SU-DHL-6 (cell line): ENCODE data around the gene MANEAL.

Experiments
- H2AFZ ChIP-seq: fragments of 200-600 bp; sonication (generic); 2 replicates; pipeline ENCODE4 v1.6.1; 2014; ENCODE audit warnings: low read depth, mild to moderate bottlenecking, moderate library complexity, mixed read lengths, antibody characterized with exemption, low read length; ENCODE audit not compliant: severe bottlenecking
- H3F3A ChIP-seq: fragments of 200-600 bp; shearing (Covaris generic); 2 replicates; pipeline ENCODE4 v1.6.0; 2016; ENCODE audit warnings: antibody characterized with exemption, mild to moderate bottlenecking; ENCODE audit not compliant: insufficient read depth
- H3K27ac ChIP-seq: fragments of 200-600 bp; sonication (generic); 2 replicates; pipeline ENCODE4 v1.5.1; 2016; ENCODE audit warnings: low read depth, mild to moderate bottlenecking, low read length, moderate library complexity, mixed read lengths
- H3K27me3 ChIP-seq: fragments of 200-600 bp; sonication (generic), shearing (Covaris generic); 2 replicates; pipeline ENCODE4 v1.6.0; 2014; ENCODE audit warnings: mild to moderate bottlenecking, low read length
- H3K36me3 ChIP-seq: fragments of 200-600 bp; sonication (generic); 2 replicates; pipeline ENCODE4 v1.6.1; 2014; ENCODE audit warnings: mild to moderate bottlenecking, low read length, mixed read lengths
- H3K4me2 ChIP-seq: fragments of 300-600, 200-600 bp; shearing (Covaris generic), sonication (generic); 2 replicates; pipeline ENCODE4 v1.6.0; 2014; ENCODE audit warnings: low read length, low read depth, mild to moderate bottlenecking; ENCODE audit not compliant: poor library complexity, severe bottlenecking
- H3K4me3 ChIP-seq: fragments of 200-600 bp; sonication (generic); 2 replicates; pipeline ENCODE4 v1.5.1; 2014; ENCODE audit warnings: antibody characterized with exemption, low read length, mild to moderate bottlenecking, mixed read lengths; ENCODE audit not compliant: insufficient read depth, poor library complexity, severe bottlenecking
- H3K79me2 ChIP-seq: fragments of 200-600 bp; sonication (generic); 2 replicates; pipeline ENCODE4 v1.6.1; 2014; ENCODE audit warnings: mild to moderate bottlenecking, low read length, moderate library complexity; ENCODE audit not compliant: insufficient read depth
- H3K9ac ChIP-seq: fragments of 200-600 bp; sonication (generic); 2 replicates; pipeline ENCODE4 v1.7.0; 2014; ENCODE audit warnings: mild to moderate bottlenecking, low read length
- H3K9me2 ChIP-seq: fragments of 200-600 bp; sonication (generic); replicated peaks from 2 replicates; pipeline ENCODE4 v1.6.1; 2014; ENCODE audit warnings: low read length; ENCODE audit not compliant: insufficient read depth
- H3K9me3 ChIP-seq: fragments of 200-600 bp; sonication (generic); 2 replicates; pipeline ENCODE4 v1.6.1; 2014; ENCODE audit warnings: low read length, mixed read lengths; ENCODE audit not compliant: insufficient read depth
- H4K20me1 ChIP-seq: fragments of 200-600 bp; sonication (generic); 2 replicates; pipeline ENCODE4 v1.6.1; 2014; ENCODE audit warnings: low read depth, mild to moderate bottlenecking, antibody characterized with exemption, low read length, moderate library complexity, mixed read lengths
- CTCF ChIP-seq: fragments of 200-600 bp; sonication (generic); IDR thresholded peaks from one replicate; pipeline ENCODE4 v1.5.1; 2017; ENCODE audit warnings: antibody characterized with exemption, mild to moderate bottlenecking, low read length, moderate library complexity; ENCODE audit not compliant: insufficient read depth, poor library complexity, severe bottlenecking
- EZH2phosphoT487 ChIP-seq: fragments of 200-600 bp; sonication (generic), shearing (Covaris generic); conservative IDR thresholded peaks from 2 replicates; pipeline ENCODE4 v1.6.1; 2018; ENCODE audit warnings: mild to moderate bottlenecking, antibody characterized with exemption, low read length, moderate library complexity, mixed read lengths

The MANEAL gene

GRCh38 chr1:37764414-37764825, 29.2 kb upstream of the MANEAL start:
- Histone ChIP-seq H3K9ac (no peak overlapping the region), H3K79me2 (no peaks in the 10 kb centered on the region), H3K4me2 (no peak overlapping the region), H2AFZ (no peak overlapping the region), H4K20me1 (no peaks in the 10 kb centered on the region), H3K9me2 (no peaks in the 10 kb centered on the region), H3K27ac (no peak overlapping the region), H3K36me3 (no peaks in the 10 kb centered on the region), H3K9me3 (no peaks in the 10 kb centered on the region), H3K27me3 (no peaks in the 10 kb centered on the region; the same call in 1 of the 2 replicates), H3F3A (no peaks in the 10 kb centered on the region), H3K4me3 (no peak overlapping the region)
- TF ChIP-seq EZH2phosphoT487 (no peak), CTCF (no peak)

- no peaks in the 10 kb centered on the region for H3K9me3 ChIP-seq
- H3K9ac ChIP-seq, result peak within 1 kb of the TSS; percentile 3; the same call in 1 of the 2 replicates
- H3K9me2 ChIP-seq, result no peaks in the 10 kb centered on the region
- no peak within 1 kb of the TSS for H3K4me3 ChIP-seq
- TF ChIP-seq EZH2phosphoT487, result no peak
- TF ChIP-seq CTCF, result no peak
- H2AFZ ChIP-seq, result peak within 1 kb of the TSS; percentile 63
- no peaks in the 10 kb centered on the region for H4K20me1 ChIP-seq
- H3K27me3 ChIP-seq, result no peaks in the 10 kb centered on the region; the same call in 1 of the 2 replicates
- H3K79me2 ChIP-seq, result no peaks in the 10 kb centered on the region
- H3F3A ChIP-seq, result no peaks in the 10 kb centered on the region
- peak within 1 kb of the TSS; percentile 50 for H3K4me2 ChIP-seq
- no peaks in the 10 kb centered on the region for H3K36me3 ChIP-seq
- H3K27ac ChIP-seq, result no peak within 1 kb of the TSS
These were observed 28.7 kb upstream of the MANEAL start, which contains the start of gene EPHA10 for GRCh38 chr1:37764888-37765441. Gene EPHA10, minus strand, starts transcription at chr1:37765120. Its CDS starts 54 bp downstream, at chr1:37765066.

GRCh38 chr1:37765916-37766664, 27.6 kb upstream of the MANEAL start:
- no peak overlapping the region for H3K27ac ChIP-seq
- no peaks in the 10 kb centered on the region for H3K79me2 ChIP-seq
- H3F3A ChIP-seq, result no peaks in the 10 kb centered on the region
- H3K4me3 ChIP-seq, result no peak overlapping the region
- TF ChIP-seq CTCF (peak; percentile 20), EZH2phosphoT487 (no peak)
- H3K9me2 ChIP-seq, result no peaks in the 10 kb centered on the region
- peak overlapping the region; percentile 50 for H3K4me2 ChIP-seq
- no peaks in the 10 kb centered on the region for H3K36me3 ChIP-seq
- H4K20me1 ChIP-seq, result no peaks in the 10 kb centered on the region
- H3K27me3 ChIP-seq, result no peaks in the 10 kb centered on the region; the same call in 1 of the 2 replicates
- H2AFZ ChIP-seq, result peak overlapping the region; percentile 63
- H3K9me3 ChIP-seq, result no peaks in the 10 kb centered on the region
- peak overlapping the region; percentile 3; the same call in 1 of the 2 replicates for H3K9ac ChIP-seq
